Erythroblast (primary cell): ENCODE measurements around the gene MYCBPAP.

Experiments used
- GATA1 ChIP-seq: IDR thresholded peaks from 2 replicates; pipeline ENCODE4 v1.6.1; 2011; ENCODE audit warnings: low read depth, mild to moderate bottlenecking, control low read depth, low read length, moderate library complexity
- POLR2A ChIP-seq: IDR thresholded peaks from 2 replicates; pipeline ENCODE4 v1.6.1; 2011; ENCODE audit warnings: mild to moderate bottlenecking, low read length

DNA sequence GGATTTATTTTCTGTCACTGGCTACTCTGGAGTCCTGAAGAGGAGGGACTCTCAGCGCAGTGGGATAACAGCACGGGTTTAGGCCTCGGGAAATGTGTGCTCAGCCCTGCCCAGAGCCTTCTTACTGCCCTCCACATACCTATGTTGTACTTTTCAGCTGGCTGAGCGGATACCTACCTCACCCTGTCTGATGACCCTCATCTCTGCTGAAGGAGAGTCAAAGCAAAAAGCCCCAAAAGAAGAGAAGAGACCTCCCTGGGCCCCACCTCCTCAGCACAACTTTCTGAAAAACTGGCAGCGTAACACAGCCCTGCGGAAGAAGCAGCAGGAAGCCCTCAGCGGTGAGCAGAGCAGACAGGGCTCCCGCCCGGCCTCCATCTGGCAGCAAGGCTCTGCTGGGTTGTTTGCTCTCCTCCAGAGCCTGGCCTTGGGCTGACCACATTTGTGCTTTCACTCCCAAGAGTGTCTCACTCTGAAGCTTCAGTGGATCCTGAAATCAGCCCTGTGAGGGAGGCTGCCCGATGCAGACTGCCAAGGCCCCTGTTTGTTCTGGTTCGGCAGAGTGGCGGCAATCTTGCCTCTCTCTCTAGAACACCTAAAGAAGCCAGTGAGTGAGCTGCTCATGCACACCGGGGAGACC is 10.3 kb downstream of the MYCBPAP start:
- TF ChIP-seq POLR2A: no peak
- TF ChIP-seq GATA1: no peak
